ENCODE results near the gene C9orf72.

Gene C9orf72

GRCh38 chr9:27590651-27591050, 17.4 kb upstream of the C9orf72 start:
- no peak overlapping the region for H2AFZ ChIP-seq (ENCODE audit: low read depth, low read length, severe bottlenecking)
- H3K9me3 ChIP-seq (ENCODE audit: insufficient read depth, low read length), result no peaks in the 10 kb centered on the region
- H3K9me2 ChIP-seq (replicated peaks; ENCODE audit: insufficient read depth, low read length), result no peaks in the 10 kb centered on the region
- H3F3A ChIP-seq (ENCODE audit: insufficient read depth), result no peaks in the 10 kb centered on the region
- H3K27ac ChIP-seq (ENCODE audit: low read depth, low read length), result no peak overlapping the region
- H4K20me1 ChIP-seq (ENCODE audit: low read depth, low read length), result no peaks in the 10 kb centered on the region
- no peaks in the 10 kb centered on the region for H3K79me2 ChIP-seq (ENCODE audit: insufficient read depth, low read length)
- H3K27me3 ChIP-seq (ENCODE audit: low read length), result no peaks in the 10 kb centered on the region
- H3K9ac ChIP-seq (ENCODE audit: low read length), result no peak overlapping the region
- H3K4me3 ChIP-seq (ENCODE audit: insufficient read depth, low read length, poor library complexity, severe bottlenecking), result no peak overlapping the region
- TF ChIP-seq EZH2phosphoT487 (conservative IDR thresholded peaks at IDR 0.05; ENCODE audit: low read length) (no peak), CTCF (IDR thresholded peaks at IDR 0.05; ENCODE audit: insufficient read depth, low read length, poor library complexity, severe bottlenecking) (no peak)
- H3K36me3 ChIP-seq (ENCODE audit: low read length), result no peaks in the 10 kb centered on the region
- H3K4me2 ChIP-seq (ENCODE audit: low read depth, low read length, poor library complexity, severe bottlenecking), result no peak overlapping the region

- no peak overlapping the region for H3K9ac ChIP-seq (ENCODE audit: low read length)
- no peaks in the 10 kb centered on the region for H4K20me1 ChIP-seq (ENCODE audit: low read depth, low read length)
- H2AFZ ChIP-seq (ENCODE audit: low read depth, low read length, severe bottlenecking), result no peak overlapping the region
- no peaks in the 10 kb centered on the region for H3K36me3 ChIP-seq (ENCODE audit: low read length)
- H3K27ac ChIP-seq (ENCODE audit: low read depth, low read length), result no peak overlapping the region
- no peaks in the 10 kb centered on the region for H3F3A ChIP-seq (ENCODE audit: insufficient read depth)
- no peaks in the 10 kb centered on the region for H3K27me3 ChIP-seq (ENCODE audit: low read length)
- H3K79me2 ChIP-seq (ENCODE audit: insufficient read depth, low read length), result no peaks in the 10 kb centered on the region
- H3K9me2 ChIP-seq (replicated peaks; ENCODE audit: insufficient read depth, low read length), result no peaks in the 10 kb centered on the region
- no peak overlapping the region for H3K4me3 ChIP-seq (ENCODE audit: insufficient read depth, low read length, poor library complexity, severe bottlenecking)
- H3K9me3 ChIP-seq (ENCODE audit: insufficient read depth, low read length), result no peaks in the 10 kb centered on the region
- no peak overlapping the region for H3K4me2 ChIP-seq (ENCODE audit: low read depth, low read length, poor library complexity, severe bottlenecking)
- no peak for TF ChIP-seq EZH2phosphoT487 (conservative IDR thresholded peaks at IDR 0.05; ENCODE audit: low read length)
- no peak for TF ChIP-seq CTCF (IDR thresholded peaks at IDR 0.05; ENCODE audit: insufficient read depth, low read length, poor library complexity, severe bottlenecking)
Observed at GRCh38 chr9:27589462-27589861, 16.2 kb upstream of the C9orf72 start.

- Histone ChIP-seq H3K36me3 (ENCODE audit: low read length) (no peaks in the 10 kb centered on the region), H3K9ac (ENCODE audit: low read length) (no peak overlapping the region), H3K9me3 (ENCODE audit: insufficient read depth, low read length) (no peaks in the 10 kb centered on the region), H3K27ac (ENCODE audit: low read depth, low read length) (no peak overlapping the region), H4K20me1 (ENCODE audit: low read depth, low read length) (no peaks in the 10 kb centered on the region), H3K27me3 (ENCODE audit: low read length) (no peaks in the 10 kb centered on the region), H3K9me2 (replicated peaks; ENCODE audit: insufficient read depth, low read length) (no peaks in the 10 kb centered on the region), H3K4me3 (ENCODE audit: insufficient read depth, low read length, poor library complexity, severe bottlenecking) (no peak overlapping the region), H2AFZ (ENCODE audit: low read depth, low read length, severe bottlenecking) (no peak overlapping the region), H3K79me2 (ENCODE audit: insufficient read depth, low read length) (no peaks in the 10 kb centered on the region), H3F3A (ENCODE audit: insufficient read depth) (no peaks in the 10 kb centered on the region), H3K4me2 (ENCODE audit: low read depth, low read length, poor library complexity, severe bottlenecking) (no peak overlapping the region)
- no peak for TF ChIP-seq EZH2phosphoT487 (conservative IDR thresholded peaks at IDR 0.05; ENCODE audit: low read length)
- no peak for TF ChIP-seq CTCF (IDR thresholded peaks at IDR 0.05; ENCODE audit: insufficient read depth, low read length, poor library complexity, severe bottlenecking)
Observed at GRCh38 chr9:27586304-27586703, 13.0 kb upstream of the C9orf72 start.
